Bronchial epithelial cell (primary cell): ENCODE data around the gene ROR2. TPM values are rescaled to one million over a fixed set of nuclear protein-coding genes. Genes with fewer than 3 reads are reported as not detected.
A peak's percentile ranks its signal among the peaks of the same experiment; 100 is the strongest.

Experiments
- DNase-seq: peaks from one replicate; pipeline ENCODE4 v3.0.0-alpha.2; 2010; ENCODE audit warnings: low read depth
- FAIRE-seq: peaks from 2 replicates; lab custom pipeline; 2011; peaks lifted over from hg19 to GRCh38; lab: Jason Lieb, UNC
- H3K27me3 ChIP-seq: 2 replicates; pipeline ENCODE4 v1.5.1; 2011; ENCODE audit warnings: low read length; ENCODE audit not compliant: control insufficient read depth, insufficient read depth
- H3K36me3 ChIP-seq: 2 replicates; pipeline ENCODE4 v1.5.1; 2011; ENCODE audit warnings: low read length; ENCODE audit not compliant: control insufficient read depth, insufficient read depth
- H3K4me3 ChIP-seq: 2 replicates; pipeline ENCODE4 v1.5.1; 2011; ENCODE audit warnings: mild to moderate bottlenecking, low read depth, low read length, control low read depth
- CTCF ChIP-seq: IDR thresholded peaks from 2 replicates; pipeline ENCODE4 v1.5.1; 2011; ENCODE audit warnings: mild to moderate bottlenecking, moderate library complexity, low read length, control low read depth, inconsistent platforms; ENCODE audit not compliant: insufficient read depth, severe bottlenecking
- total RNA-seq: library from RNA; depleted of rRNA; stranded (reverse); fragments of >200 nt; gene quantifications from 2 replicates; pipeline ENCODE4 v1.2.1, GENCODE V29; 2014

Gene ROR2
- total RNA-seq, 1 donor from 2014 or later, result 0.26 TPM

- FAIRE-seq, result no peak
- no peak for TF ChIP-seq CTCF
- peak; percentile 0 for DNase-seq
- Histone ChIP-seq H3K36me3 (no peaks in the 10 kb centered on the region), H3K4me3 (no peak overlapping the region), H3K27me3 (no peaks in the 10 kb centered on the region)
Observed at GRCh38 chr9:91858213-91859030, 91.6 kb downstream of the ROR2 start.

GRCh38 chr9:91857291-91858212 lies 92.5 kb downstream of the ROR2 start:
- FAIRE-seq, result no peak
- Histone ChIP-seq H3K27me3 (no peaks in the 10 kb centered on the region), H3K4me3 (no peak overlapping the region), H3K36me3 (no peaks in the 10 kb centered on the region)
- no peak for TF ChIP-seq CTCF
- no peak for DNase-seq

GRCh38 chr9:91856419-91856818 lies 93.6 kb downstream of the ROR2 start:
- Histone ChIP-seq H3K4me3 (no peak overlapping the region), H3K27me3 (no peaks in the 10 kb centered on the region), H3K36me3 (no peaks in the 10 kb centered on the region)
- DNase-seq (peak; percentile 8), FAIRE-seq (no peak)
- no peak for TF ChIP-seq CTCF

GRCh38 chr9:91855196-91855595 lies 94.8 kb downstream of the ROR2 start:
- DNase-seq (no peak), FAIRE-seq (no peak)
- Histone ChIP-seq H3K4me3 (no peak overlapping the region), H3K36me3 (no peaks in the 10 kb centered on the region), H3K27me3 (no peaks in the 10 kb centered on the region)
- no peak for TF ChIP-seq CTCF

GRCh38 chr9:91852801-91853347 lies 97.2 kb downstream of the ROR2 start:
- DNase-seq (no peak), FAIRE-seq (no peak)
- no peak for TF ChIP-seq CTCF
- Histone ChIP-seq H3K4me3 (no peak overlapping the region), H3K36me3 (no peaks in the 10 kb centered on the region), H3K27me3 (no peaks in the 10 kb centered on the region)
